HCT116 (cell line): ENCODE measurements around the gene LHCGR. TPM values are rescaled to one million over a fixed set of nuclear protein-coding genes. Genes with fewer than 3 reads are reported as not detected.

ENCODE experiments used
- ATAC-seq: fragments of 200-7000 bp; cut with Tn5 transposase; 2 replicates; pipeline ENCODE4 v1.9.1; 2020; ENCODE audit warnings: mild to moderate bottlenecking, moderate library complexity
- BruUV-seq: library from RNA; stranded (reverse); fragments of 400-500 nt; replicated peaks from 2 replicates; lab custom pipeline; 2021; lab: Mats Ljungman, UMichigan
- CTCF ChIA-PET: fragments of 300-600 bp; sonication (Branson Sonifier 250); formaldehyde crosslinking; loops from one replicate; lab custom pipeline; 2021; ENCODE audit warnings: antibody characterized with exemption; lab: Charles Lee
- POLR2A ChIA-PET: fragments of 300-600, 350-600 bp; sonication (Branson Sonifier 250); formaldehyde crosslinking; loops from one replicate; lab custom pipeline; 2021; ENCODE audit warnings: antibody characterized with exemption; lab: Charles Lee
- RAD21 ChIA-PET, 2 experiments: fragments of 300-600 bp; sonication (Branson Sonifier 250); formaldehyde crosslinking; loops; one replicate each; lab custom pipeline; 2023; ENCODE audit warnings: low total read pairs in 2 of 2; ENCODE audit not compliant: uncharacterized antibody in 2 of 2, unreplicated experiment in 2 of 2, low non-redundant PET in 1 of 2; lab: Charles Lee
- DNase-seq: peaks from one replicate; pipeline ENCODE4 v3.0.0-alpha.2; 2010; ENCODE audit warnings: low read depth, low spot score
- H2AFZ ChIP-seq: fragments of 200-600 bp; shearing (Covaris generic), sonication (generic); 2 replicates; pipeline ENCODE4 v1.6.1; 2017; ENCODE audit warnings: low read depth, mixed run types, mixed read lengths, antibody characterized with exemption, low read length; ENCODE audit not compliant: poor library complexity, severe bottlenecking
- H3K27ac ChIP-seq: 2 replicates; pipeline ENCODE4 v1.5.1; 2012; ENCODE audit warnings: low read depth, low read length
- H3K27me3 ChIP-seq: fragments of 200-600 bp; sonication (generic); 2 replicates; pipeline ENCODE4 v1.6.1; 2016; ENCODE audit warnings: mixed run types, low read length, mixed read lengths; ENCODE audit not compliant: insufficient read depth
- H3K36me3 ChIP-seq, 2 experiments: fragments of 200-500 bp in 1 of 2; fragments of 200-600 bp in 1 of 2; sonication (Bioruptor generic) in 1 of 2; sonication (generic) in 1 of 2; 2 replicates each; pipeline versions ENCODE4 v1.5.1 to v1.6.1; 2014 to 2016; ENCODE audit warnings: low read length in 2 of 2, inconsistent platforms in 1 of 2, mixed read lengths in 1 of 2, mixed run types in 1 of 2; ENCODE audit not compliant: insufficient read depth in 2 of 2, control insufficient read depth in 1 of 2
- H3K4me1 ChIP-seq, 2 experiments: fragments of 200-600 bp in 1 of 2; sonication (generic) in 1 of 2; 2 replicates each; pipeline versions ENCODE4 v1.5.1 to v1.6.1; 2012 to 2017; ENCODE audit warnings: low read length in 2 of 2, inconsistent platforms in 1 of 2, mild to moderate bottlenecking in 1 of 2, mixed read lengths in 1 of 2, mixed run types in 1 of 2, moderate library complexity in 1 of 2; ENCODE audit not compliant: insufficient read depth in 2 of 2, control insufficient read depth in 1 of 2
- H3K4me2 ChIP-seq: fragments of 200-600 bp; sonication (generic); 2 replicates; pipeline ENCODE4 v1.6.1; 2017; ENCODE audit warnings: mixed run types, low read length, mixed read lengths
- H3K4me3 ChIP-seq, 2 experiments: fragments of 200-600 bp in 1 of 2; sonication (generic) in 1 of 2; replicated peaks in 1 of 2; 2 replicates each; pipeline ENCODE4 v1.5.1; 2011 to 2016; ENCODE audit warnings: low read length in 2 of 2, control low read depth in 1 of 2, low read depth in 1 of 2, mild to moderate bottlenecking in 1 of 2, mixed read lengths in 1 of 2, mixed run types in 1 of 2
- H3K79me2 ChIP-seq: fragments of 200-600 bp; sonication (generic); 2 replicates; pipeline ENCODE4 v1.6.1; 2017; ENCODE audit warnings: mild to moderate bottlenecking, mixed run types, low read length, moderate library complexity, mixed read lengths; ENCODE audit not compliant: insufficient read depth
- H3K9ac ChIP-seq: fragments of 200-600 bp; sonication (generic); 2 replicates; pipeline ENCODE4 v1.6.1; 2016; ENCODE audit warnings: low read length, mixed read lengths
- H3K9me2 ChIP-seq: fragments of 200-600 bp; sonication (generic), shearing (Covaris generic); 2 replicates; pipeline ENCODE4 v1.6.1; 2017; ENCODE audit warnings: mixed run types, mild to moderate bottlenecking, moderate library complexity; ENCODE audit not compliant: insufficient read depth
- H3K9me3 ChIP-seq, 2 experiments: fragments of 200-500 bp in 1 of 2; fragments of 200-600 bp in 1 of 2; sonication (Bioruptor generic) in 1 of 2; sonication (generic) in 1 of 2; 2 replicates each; pipeline ENCODE4 v1.6.1; 2014 to 2017; ENCODE audit warnings: low read length in 2 of 2, mixed read lengths in 2 of 2, inconsistent platforms in 1 of 2, low read depth in 1 of 2, mild to moderate bottlenecking in 1 of 2, mixed run types in 1 of 2, moderate library complexity in 1 of 2; ENCODE audit not compliant: control insufficient read depth in 1 of 2, insufficient read depth in 1 of 2
- H4K20me1 ChIP-seq: fragments of 200-600 bp; sonication (generic), shearing (Covaris generic); 2 replicates; pipeline ENCODE4 v1.6.1; 2017; ENCODE audit warnings: mixed run types, mild to moderate bottlenecking, moderate library complexity; ENCODE audit not compliant: insufficient read depth
- CBX3 ChIP-seq: IDR thresholded peaks from 2 replicates; pipeline ENCODE4 v1.6.1; 2012; ENCODE audit warnings: low read depth
- CEBPB ChIP-seq: IDR thresholded peaks from 2 replicates; pipeline ENCODE4 v1.6.1; 2012; ENCODE audit warnings: low read depth
- EGR1 ChIP-seq: IDR thresholded peaks from 2 replicates; pipeline ENCODE4 v1.6.1; 2012; ENCODE audit warnings: low read depth
- ELF1 ChIP-seq: IDR thresholded peaks from 2 replicates; pipeline ENCODE4 v1.6.1; 2012; ENCODE audit warnings: low read depth, borderline replicate concordance
- EZH2 ChIP-seq: fragments of 200-600 bp; sonication (generic); IDR thresholded peaks from 2 replicates; pipeline ENCODE4 v1.6.1; 2017; ENCODE audit warnings: antibody characterized with exemption, mixed run types
- EZH2phosphoT487 ChIP-seq: fragments of 200-600 bp; IDR thresholded peaks from 2 replicates; pipeline ENCODE4 v1.6.1; 2018; ENCODE audit warnings: antibody characterized with exemption, borderline replicate concordance
- FOSL1 ChIP-seq: IDR thresholded peaks from 2 replicates; pipeline ENCODE4 v1.6.1; 2012; ENCODE audit warnings: low read depth
- JUND ChIP-seq: IDR thresholded peaks from 2 replicates; pipeline ENCODE4 v1.6.1; 2012
- MAX ChIP-seq: IDR thresholded peaks from 2 replicates; pipeline ENCODE4 v1.6.1; 2012
- POLR2AphosphoS5 ChIP-seq: IDR thresholded peaks from 2 replicates; pipeline ENCODE4 v1.6.1; 2011; ENCODE audit warnings: mild to moderate bottlenecking, low read depth, low read length, moderate library complexity
- RAD21 ChIP-seq: IDR thresholded peaks from 2 replicates; pipeline ENCODE4 v1.6.1; 2012; ENCODE audit warnings: low read depth, mild to moderate bottlenecking
- SP1 ChIP-seq: IDR thresholded peaks from 2 replicates; pipeline ENCODE4 v1.6.1; 2012; ENCODE audit warnings: low read depth
- SRF ChIP-seq: IDR thresholded peaks from 2 replicates; pipeline ENCODE4 v1.6.1; 2012; ENCODE audit warnings: low read depth
- TCF7L2 ChIP-seq: IDR thresholded peaks from 2 replicates; pipeline ENCODE4 v1.7.0; 2011; ENCODE audit warnings: borderline replicate concordance, inconsistent platforms; ENCODE audit not compliant: insufficient read depth, insufficient read length; ENCODE audit errors: extremely low read depth
- YY1 ChIP-seq: IDR thresholded peaks from 2 replicates; pipeline ENCODE4 v1.6.1; 2011; ENCODE audit warnings: low read length, low read depth, moderate library complexity, mild to moderate bottlenecking; ENCODE audit not compliant: insufficient replicate concordance; ENCODE audit errors: extremely low read depth
- ZBTB33 ChIP-seq: IDR thresholded peaks from 2 replicates; pipeline ENCODE4 v1.6.1; 2011; ENCODE audit warnings: mild to moderate bottlenecking, low read length, moderate library complexity; ENCODE audit not compliant: insufficient replicate concordance; ENCODE audit errors: extremely low read depth
- ZFX ChIP-seq: fragments of 450-650 bp; IDR thresholded peaks from 2 replicates; pipeline ENCODE4 v1.6.1; 2017
- intact Hi-C: fragments of 100-400 bp; cut with micrococcal nuclease; formaldehyde crosslinking; loops from 2 replicates; pipeline ENCODE4 v1.10.0; 2022
- total RNA-seq: library from RNA; stranded (reverse); gene quantifications from one replicate; pipeline ENCODE4 v1.2.1, GENCODE V29; 2021; ENCODE audit not compliant: unreplicated experiment

The LHCGR gene
- total RNA-seq, 1 experiment from 2014 or later = not detected

- BruUV-seq = no TSS peak
- no peaks in the 10 kb centered on the region for H3K79me2 ChIP-seq
- no peaks in the 10 kb centered on the region for H3K36me3 ChIP-seq
- no peak for ATAC-seq
- peaks cover 16% of the 10 kb centered on the region; the same call in 1 of the 2 replicates for H3K27me3 ChIP-seq
- CTCF ChIA-PET = no interaction called here
- no peaks in the 10 kb centered on the region for H3K9me3 ChIP-seq
- no peak overlapping the region for H3K4me2 ChIP-seq
- intact Hi-C loops = no loop called here
- RAD21 ChIA-PET = no interaction called here
- H4K20me1 ChIP-seq = no peaks in the 10 kb centered on the region
- POLR2A ChIA-PET = no interaction called here
- no peak overlapping the region for H2AFZ ChIP-seq
- no peak for DNase-seq
- no peak overlapping the region for H3K9ac ChIP-seq
- no peaks in the 10 kb centered on the region for H3K9me2 ChIP-seq
- no peak overlapping the region for H3K4me3 ChIP-seq
- no peak overlapping the region for H3K27ac ChIP-seq
- no peaks in the 10 kb centered on the region for H3K4me1 ChIP-seq
- TF ChIP-seq CBX3 = no peak
- no peak for TF ChIP-seq EZH2
- no peak for TF ChIP-seq EZH2phosphoT487
- TF ChIP-seq MAX = no peak
- no peak for TF ChIP-seq TCF7L2
- TF ChIP-seq JUND = no peak
- no peak for TF ChIP-seq SRF
- no peak for TF ChIP-seq ZBTB33
- no peak for TF ChIP-seq FOSL1
- TF ChIP-seq ZFX = no peak
- TF ChIP-seq SP1 = no peak
- no peak for TF ChIP-seq POLR2AphosphoS5
- no peak for TF ChIP-seq ELF1
- no peak for TF ChIP-seq RAD21
- no peak for TF ChIP-seq EGR1
- no peak for TF ChIP-seq YY1
- no peak for TF ChIP-seq CEBPB
Observed at GRCh38 chr2:48795065-48795464, 39.5 kb upstream of the LHCGR start.
